Urothelium cell line (cell line): ENCODE measurements around the gene UBE2L3.

ENCODE experiments used
- DNase-seq: peaks from one replicate; pipeline ENCODE4 v3.0.0; 2011; ENCODE audit warnings: low spot score, mixed read lengths
- FAIRE-seq: peaks from 2 replicates; lab custom pipeline; 2011; peaks lifted over from hg19 to GRCh38; lab: Jason Lieb, UNC

Gene UBE2L3

DNA sequence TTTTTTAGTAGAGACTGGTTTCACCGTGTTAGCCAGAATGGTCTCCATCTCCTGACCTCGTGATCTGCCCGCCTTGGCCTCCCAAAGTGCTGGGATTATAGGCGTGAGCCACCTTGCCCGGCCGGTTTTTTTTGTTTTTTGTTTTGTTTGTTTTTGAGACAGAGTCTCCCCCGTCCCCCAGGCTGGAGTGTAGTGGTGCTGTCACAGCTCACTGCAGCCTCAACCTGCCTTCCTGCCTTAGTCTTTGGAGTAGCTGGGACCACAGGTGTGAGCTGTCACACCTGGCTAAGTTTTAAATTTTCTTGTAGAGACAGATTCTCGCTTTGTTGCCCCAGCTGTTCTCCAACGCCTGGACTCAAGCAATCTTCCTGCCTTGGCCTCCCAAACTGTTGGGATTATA, 101.5 kb downstream of the UBE2L3 start:
- no peak for FAIRE-seq
- DNase-seq: no peak

DNA sequence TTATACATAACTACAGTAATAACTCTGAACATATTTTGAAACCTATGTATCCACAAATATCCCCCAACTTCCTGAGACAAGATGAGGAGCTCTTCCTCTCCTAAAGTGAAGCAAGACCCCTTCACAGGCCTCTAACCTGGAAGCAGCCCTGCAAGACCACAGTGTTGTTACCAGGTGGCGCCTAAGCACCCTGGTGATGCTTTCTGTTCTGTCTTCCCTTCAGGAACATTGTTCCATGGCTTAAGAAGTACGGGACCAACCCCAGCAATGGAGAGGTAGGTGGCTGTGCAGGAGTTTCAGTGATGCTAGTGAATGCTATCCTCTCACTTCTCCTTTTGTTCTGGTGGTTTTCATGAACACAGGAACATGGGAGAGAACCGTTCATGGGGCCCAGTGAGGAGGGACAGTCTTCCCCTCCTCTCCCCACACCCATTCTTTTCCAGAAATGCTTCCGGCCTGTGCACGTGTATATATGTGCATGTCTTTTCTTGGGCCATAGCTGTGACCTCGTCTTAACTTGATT, 104.7 kb downstream of the UBE2L3 start:
- DNase-seq (no peak), FAIRE-seq (no peak)
